NCI-H510A (cell line): ENCODE data around the gene KAT7.
A peak's percentile ranks its signal among the peaks of the same experiment; 100 is the strongest.

ENCODE experiments used
- DNase-seq: peaks from one replicate; lab custom pipeline; 2025; lab: John Stamatoyannopoulos, UW

Gene KAT7

GRCh38 chr17:49760932-49761558, 27.4 kb upstream of the KAT7 start:
- DNase-seq: no peak

DNA sequence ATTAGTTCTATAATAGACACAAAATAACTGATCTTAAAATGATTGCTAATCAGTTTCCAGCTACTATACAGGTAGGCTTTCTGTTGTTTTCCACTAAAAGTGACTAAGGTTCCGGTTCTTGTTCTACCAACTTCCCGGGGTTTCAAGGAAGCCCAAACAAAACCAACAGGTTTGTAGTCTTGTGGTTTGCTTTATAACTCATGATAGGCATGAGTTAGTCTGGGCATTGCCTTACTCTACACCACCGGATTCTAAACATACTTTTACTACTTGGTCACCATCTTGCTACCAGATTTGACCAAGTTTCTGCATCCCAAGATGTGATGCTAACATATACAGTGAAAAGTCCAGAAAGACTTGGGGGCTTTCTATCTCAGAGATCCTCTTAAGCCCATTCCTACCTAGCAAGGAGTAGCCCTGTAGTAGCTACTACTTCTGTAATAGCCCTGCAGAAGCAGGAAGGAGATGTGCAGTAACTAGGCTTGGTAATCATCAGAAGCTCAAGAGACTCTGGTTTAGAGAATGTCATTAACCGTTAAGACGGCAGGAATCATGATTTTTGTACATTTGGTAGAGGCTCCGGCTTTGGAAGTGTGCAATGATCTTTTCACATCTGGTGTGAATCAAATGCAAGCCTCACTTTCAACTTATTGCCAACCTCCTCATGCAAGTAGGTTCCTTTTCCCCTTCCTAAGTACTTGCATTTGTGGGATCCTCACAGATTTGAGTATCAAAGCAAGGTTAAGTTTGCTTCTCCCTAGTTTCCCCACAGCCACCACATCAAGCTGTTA, 26.1 kb upstream of the KAT7 start:
- no peak for DNase-seq

DNA sequence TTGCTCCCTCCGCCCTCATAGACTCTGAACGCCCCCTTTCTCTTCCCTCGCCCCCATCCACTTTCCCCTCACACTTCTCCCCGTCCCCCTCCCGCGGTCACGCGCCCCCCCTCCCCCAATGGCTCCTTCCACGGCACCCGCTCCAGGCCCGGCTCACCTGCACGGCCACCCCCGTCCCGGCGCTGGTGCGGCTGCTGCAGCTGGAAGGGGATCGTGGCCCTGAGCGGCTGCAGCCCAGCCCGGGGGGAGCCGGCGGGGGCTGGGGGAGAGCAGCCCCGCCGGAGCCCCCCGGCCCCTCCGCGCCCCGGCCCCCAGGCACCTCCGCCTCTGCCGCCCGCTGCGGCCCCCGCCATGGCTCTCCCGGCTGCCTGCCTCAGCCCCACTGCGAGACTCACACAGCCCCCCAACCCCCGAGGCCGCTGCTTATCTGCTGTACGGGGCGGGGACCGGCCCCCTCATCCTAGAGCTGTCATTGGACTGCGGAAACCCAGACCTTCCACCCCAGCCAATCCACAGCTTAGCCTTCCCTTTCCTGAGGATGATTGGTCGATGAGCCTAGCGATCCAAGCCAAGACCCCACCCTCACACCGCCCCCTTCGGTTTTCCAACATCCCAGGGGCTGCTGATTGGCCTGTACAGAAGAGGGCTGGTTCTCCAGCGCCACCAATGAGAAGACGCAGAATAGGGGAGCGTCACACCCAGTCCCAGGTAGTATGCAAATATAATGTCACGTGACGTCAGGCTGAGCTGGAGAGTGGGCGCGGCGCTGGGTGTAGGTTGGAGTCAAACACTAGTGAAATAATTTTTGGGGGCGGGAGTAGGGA, 24.5 kb upstream of the KAT7 start, which contains the start of gene FAM117A:
TSS of gene FAM117A (minus strand) at position 397 of the 824 bp plus-strand sequence. CDS start at position 353, 44 bp downstream.
- DNase-seq: peak; percentile 99

DNA sequence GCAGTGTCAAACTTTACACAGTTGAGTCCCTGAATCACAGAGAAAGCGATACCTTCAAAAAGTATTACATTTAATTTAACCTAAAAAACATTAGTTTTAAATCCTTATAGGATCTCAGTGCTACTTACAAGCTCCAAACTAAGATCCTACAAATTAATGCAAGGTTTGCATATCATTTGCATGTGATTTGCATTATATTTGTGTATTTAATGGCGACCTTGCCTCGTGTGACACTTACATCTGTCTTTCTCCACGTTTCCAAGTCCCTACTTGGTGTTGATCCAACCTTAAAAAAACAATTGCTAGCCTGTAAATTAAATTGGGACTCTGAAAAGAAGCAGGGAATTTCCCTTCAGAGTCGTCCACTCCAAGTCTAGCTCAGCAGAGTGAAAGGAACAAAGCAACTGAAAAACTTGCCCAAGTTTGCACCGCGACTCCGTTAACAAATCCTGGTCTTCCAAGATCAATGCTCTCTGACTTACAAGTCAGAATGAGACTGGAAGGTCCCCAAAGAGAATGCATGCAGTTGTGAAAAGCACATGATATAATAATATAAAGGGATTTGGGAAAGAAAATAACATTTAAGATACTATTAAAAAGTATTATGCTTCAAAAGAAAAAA, 23.8 kb upstream of the KAT7 start:
- DNase-seq: no peak

DNA sequence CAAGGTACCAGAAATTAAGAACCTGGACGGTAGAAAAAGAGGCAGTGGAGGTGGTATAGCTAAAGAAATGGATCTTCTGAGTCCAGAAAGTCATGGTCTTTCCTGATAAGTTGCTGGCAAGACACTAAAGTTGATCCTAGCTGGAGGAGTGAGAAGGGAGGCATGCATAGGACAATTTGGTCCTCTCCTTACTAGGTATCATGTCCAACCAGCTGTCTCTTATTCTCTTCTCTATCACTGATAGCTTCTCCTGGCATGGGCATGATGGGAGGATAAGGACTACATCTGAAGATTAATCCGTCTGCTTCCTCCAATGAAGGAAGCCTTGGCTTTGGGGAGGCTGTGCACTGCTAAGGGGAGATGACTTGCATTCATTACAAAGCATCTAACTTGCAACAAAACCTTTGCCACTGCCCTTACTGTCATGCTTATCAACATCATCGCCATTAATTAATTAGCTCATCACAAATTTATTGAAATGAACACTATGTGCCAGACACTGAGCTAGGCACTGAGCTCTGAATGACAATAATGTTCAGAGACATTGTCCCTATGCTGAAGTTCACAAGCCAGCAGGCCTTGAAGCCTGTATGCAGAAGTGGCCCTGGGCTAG, 21.5 kb upstream of the KAT7 start:
- no peak for DNase-seq

DNA sequence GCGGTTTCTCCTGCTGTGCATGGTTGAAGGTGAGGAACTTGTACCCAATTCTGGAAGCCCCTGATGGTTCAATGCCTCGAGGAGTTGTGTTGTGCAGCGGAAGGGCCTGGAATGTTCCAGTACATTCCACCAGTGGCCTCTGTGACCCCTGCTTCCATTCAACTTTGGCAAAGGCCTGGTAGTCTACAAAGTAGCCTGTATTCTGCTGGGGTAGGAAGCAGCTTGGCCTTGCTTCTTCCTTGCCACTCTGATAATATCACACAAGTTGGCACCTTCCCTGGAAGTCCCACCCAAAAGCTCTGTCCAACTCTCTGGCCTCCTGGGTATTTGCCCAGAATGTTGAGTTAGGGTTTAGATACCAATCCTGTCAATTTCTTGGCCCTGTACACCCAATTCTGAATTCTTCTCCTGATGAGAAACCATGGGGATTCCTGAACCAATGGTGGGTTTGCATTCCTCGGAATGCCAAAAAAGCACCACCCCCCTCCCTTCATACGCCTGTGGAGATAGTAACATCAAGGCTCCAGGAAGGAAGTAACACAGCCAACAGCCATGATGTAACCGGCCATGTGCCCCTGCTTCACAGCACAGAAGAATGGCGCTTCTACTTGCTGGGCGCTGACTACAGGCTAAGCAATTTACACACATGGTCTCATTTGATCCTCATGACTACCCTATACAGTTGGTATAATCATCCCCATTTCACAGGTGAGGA, 12.8 kb upstream of the KAT7 start:
- no peak for DNase-seq

DNA sequence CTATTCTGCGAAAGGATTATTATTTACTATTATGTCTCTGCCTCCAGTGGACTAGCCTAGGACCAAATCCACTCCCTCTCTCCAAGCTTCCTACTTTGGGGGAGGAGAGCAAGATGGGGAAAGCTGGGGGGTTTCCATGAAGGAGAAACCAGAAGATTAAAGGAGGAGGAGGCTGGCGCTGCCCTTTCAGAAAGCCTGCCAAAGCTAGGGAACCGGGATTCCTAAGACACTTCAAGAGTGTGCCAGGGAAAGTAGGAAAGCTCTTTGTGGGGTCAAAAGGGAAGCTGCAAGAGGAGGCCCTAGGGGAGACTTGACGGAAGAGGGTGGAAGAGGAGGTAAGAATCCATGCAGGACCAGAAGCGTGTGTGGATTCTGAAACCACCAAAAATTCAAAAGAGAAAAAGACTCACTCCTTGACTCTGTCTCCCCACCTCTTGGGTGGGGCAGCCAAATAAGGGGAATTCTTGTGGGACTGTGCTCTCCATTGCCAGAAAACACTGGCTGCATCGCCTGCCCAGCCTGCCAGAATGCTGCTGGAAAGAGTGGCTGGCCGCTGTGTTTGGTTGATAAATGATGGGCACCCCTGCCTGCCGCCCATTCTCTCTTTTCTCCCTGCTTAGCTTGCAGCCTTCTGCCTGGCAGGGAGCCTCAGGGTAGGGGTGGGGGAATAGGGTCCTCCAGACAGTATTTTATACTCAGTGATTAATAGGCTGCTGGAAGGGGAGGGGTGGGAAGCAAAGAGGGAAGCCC, 11.8 kb upstream of the KAT7 start:
- no peak for DNase-seq

- DNase-seq: no peak
Observed at GRCh38 chr17:49777563-49777962, 10.9 kb upstream of the KAT7 start.

DNA sequence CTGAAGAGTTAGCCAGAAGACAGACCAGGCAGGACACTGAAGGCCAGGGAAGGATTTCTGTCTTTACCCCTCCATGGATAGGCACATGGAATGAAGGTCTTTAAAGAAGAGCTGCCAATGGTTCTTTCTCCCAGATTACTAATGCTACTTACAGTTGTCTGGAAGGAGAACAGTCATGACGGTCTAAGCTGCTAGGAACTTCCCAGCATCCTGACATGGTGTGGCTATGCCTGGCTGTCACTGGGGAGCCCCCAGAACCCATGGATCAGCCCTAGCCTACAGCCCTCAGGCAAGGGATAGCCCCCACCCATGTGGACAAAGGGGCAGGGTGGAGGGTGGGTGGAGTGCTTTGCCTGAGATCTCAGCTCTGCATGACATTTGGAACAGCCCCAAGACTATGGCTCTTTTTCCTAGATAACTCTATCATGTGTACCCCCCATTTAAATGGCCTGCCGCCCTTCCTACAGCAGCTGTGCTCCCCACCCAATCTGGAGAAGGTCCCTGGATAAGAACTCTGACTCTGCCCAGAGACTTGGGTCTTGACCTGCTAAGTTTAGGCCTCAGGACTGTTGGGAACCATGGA, 9.2 kb upstream of the KAT7 start:
- no peak for DNase-seq

DNA sequence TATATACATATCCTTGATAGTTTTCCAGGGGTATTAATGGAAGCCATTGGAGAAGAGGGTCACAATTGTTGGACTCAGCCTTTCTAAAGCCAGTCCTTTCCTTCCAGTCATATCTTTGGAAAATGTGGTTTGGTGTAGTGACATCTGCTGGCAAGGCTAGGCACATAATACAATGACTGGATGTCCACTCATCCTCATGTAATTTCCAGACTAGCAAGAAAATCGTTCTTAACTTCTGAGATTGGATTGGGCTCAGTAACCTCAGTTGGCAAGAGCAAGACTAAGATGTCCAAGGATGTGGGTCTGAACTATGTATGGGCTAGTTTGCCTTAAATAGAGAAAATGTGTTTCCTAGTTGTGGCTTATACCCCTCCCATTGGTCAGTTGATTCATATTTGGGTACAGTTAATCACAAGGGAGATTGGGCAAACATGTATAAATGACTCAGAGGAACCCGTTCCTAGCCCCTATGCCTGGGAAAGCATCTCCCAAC, 8.7 kb upstream of the KAT7 start:
- peak; percentile 7 for DNase-seq

- no peak for DNase-seq
Observed at GRCh38 chr17:49783071-49783715, 5.3 kb upstream of the KAT7 start.

DNA sequence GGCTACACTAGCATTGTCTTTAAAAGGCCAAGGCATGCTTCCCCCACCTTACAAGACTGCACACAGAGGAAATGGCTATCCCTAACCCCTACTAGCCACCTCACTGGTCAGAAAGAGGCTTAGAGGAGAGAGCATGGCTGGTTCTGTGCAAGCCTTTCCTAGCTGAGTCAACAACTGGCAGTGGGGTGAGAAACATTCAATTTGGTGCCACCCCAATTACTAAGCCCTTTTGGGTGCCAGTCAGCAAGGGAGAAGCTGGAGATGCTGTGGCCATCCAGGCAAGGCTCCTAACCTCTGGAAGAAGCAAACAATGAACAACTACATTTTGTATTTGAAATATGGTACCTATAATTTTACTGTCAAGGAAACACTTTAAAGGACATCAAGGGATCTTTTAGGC, 4.7 kb upstream of the KAT7 start:
- no peak for DNase-seq

- no peak for DNase-seq
Observed at GRCh38 chr17:49784636-49785035, 3.8 kb upstream of the KAT7 start.

GRCh38 chr17:49787884-49788477, 500 bp upstream of the KAT7 start:
- DNase-seq: no peak

DNA sequence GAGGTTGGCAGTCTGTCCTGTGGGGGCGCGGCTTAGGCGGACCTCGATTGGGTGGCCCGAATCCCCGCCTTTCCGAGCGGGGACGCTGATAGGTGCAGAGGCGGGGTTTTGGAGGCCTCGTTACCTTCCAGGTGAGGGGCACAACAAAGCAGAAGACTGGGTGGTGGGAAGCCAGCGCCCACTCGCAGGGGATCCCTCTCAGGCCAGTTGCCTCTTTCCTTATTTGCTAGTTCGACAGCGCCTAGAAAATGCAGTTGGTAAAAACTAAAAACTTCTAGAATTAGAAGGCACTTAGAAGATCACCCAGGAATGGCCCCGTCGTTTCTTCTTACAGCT, 730 bp downstream of the KAT7 start:
- no peak for DNase-seq

GRCh38 chr17:49793309-49793708, 4.8 kb downstream of the KAT7 start:
- DNase-seq: no peak

GRCh38 chr17:49795372-49795771, 6.9 kb downstream of the KAT7 start:
- DNase-seq: no peak

DNA sequence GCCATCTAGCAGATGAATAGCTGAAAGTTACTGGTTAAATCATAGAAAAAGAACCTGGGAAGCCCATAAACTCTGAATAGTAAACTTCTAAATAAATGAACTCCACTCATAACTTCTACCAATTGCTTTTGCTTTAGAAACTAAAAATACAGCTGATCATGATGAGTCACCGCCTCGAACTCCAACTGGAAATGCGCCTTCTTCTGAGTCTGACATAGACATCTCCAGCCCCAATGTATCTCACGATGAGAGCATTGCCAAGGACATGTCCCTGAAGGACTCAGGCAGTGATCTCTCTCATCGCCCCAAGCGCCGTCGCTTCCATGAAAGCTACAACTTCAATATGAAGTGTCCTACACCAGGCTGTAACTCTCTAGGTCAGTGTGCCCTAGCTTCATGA, 9.7 kb downstream of the KAT7 start:
- DNase-seq: no peak

DNA sequence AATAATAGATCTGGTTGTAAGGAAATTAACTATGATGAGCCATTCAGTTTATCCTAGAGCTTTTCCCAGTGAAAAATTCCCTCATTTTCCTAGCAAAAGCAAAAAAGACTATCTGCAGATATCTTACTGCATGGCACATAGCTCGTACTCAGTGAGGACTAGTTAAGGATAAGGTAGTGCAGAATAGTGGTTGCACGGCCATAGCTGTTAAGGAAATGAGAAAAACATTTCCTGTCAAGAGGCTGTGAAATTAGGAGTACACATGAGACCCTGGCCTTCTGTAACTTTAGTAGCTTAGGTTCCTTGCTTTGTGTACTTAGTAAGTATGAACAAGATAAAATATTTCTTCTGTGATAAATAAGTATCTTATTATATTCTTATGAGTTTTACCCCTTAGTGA, 10.3 kb downstream of the KAT7 start:
- DNase-seq: no peak
